HG03457 (cell line): Measurements from ENCODE around the gene CHAF1B.
A peak's percentile ranks its signal among the peaks of the same experiment; 100 is the strongest.

Experiments used
- ATAC-seq: cut with Tn5 transposase; IDR thresholded peaks from one replicate; pipeline ENCODE4 v1.9.1; 2021; ENCODE audit warnings: moderate number of reproducible peaks; ENCODE audit not compliant: unreplicated experiment

CHAF1B gene

GRCh38 chr21:36425286-36425685, 40.1 kb downstream of the CHAF1B start:
- no peak for ATAC-seq

DNA sequence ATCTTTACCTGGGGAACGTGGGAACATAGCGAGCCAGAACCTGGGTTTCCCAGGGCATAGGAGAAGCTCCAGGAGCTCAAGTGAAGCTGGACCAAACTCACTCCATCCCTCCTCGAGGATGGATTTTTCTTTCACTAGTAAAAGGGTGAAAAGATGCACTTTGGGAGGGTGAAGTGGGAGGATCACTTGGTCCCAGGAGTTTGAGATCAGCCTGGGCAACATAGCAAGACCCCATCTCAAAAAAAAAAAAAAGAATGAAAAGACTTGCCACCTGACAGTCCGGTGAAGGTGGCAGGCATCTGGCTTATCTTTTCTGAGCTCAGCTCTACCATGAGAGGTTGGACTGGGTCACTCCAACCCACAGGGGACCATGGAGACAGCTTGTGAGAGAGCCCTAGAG, 42.3 kb downstream of the CHAF1B start:
- no peak for ATAC-seq

- no peak for ATAC-seq
Measured at GRCh38 chr21:36428761-36429432, 43.7 kb downstream of the CHAF1B start.

DNA sequence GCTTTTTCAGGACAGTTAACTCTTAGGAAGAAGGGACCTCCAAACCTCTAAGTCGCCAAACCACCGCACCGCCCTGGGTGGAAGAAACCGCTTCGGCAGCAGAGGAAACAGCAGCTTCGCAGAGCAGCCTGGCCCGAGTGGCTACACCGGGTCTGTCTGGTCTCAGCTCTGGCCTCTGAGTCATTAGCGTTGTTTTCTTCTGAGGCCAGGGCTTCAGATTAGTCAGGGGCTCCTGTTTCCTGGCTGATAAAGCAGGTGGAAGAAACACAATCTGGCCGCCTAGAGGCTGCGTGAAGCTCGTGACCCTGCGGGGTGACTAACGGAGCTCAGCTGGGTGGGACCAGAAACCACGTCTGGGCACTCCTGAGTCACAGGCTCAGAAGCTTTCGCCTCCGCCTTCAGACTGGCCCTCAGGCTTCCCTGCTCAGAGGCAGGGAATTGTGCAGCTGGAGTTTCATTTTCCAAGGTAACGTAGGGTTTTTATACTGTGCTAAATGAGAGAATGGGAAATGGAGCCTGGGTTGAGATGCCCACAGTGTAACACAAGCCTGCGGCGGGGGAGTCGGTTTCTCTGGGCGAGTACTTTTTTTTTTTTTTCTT, 44.9 kb downstream of the CHAF1B start:
- peak; percentile 70 for ATAC-seq

GRCh38 chr21:36430841-36431240, 45.6 kb downstream of the CHAF1B start:
- ATAC-seq, result no peak

DNA sequence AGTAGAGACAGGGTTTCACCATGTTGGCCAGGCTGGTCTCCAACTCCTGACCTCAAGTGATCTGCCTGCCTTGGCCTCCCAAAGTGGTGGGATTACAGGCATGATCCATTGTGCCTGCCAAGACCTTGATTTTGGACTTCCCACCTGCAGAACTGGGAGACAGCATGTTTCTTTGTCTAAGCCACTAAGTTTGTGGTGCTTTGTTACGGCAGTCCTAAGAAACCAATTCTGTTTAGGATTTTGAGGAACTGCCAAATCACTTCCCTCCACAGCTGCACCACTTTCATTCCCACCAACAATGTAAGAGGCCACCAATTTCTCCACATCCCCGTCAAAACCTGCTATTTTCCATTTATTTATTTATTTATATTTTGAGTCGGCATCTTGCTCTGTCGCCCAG, 46.1 kb downstream of the CHAF1B start:
- ATAC-seq, result no peak

GRCh38 chr21:36433059-36433709, 48.0 kb downstream of the CHAF1B start:
- no peak for ATAC-seq

- ATAC-seq, result no peak
Measured at GRCh38 chr21:36434144-36434543, 49.0 kb downstream of the CHAF1B start.

DNA sequence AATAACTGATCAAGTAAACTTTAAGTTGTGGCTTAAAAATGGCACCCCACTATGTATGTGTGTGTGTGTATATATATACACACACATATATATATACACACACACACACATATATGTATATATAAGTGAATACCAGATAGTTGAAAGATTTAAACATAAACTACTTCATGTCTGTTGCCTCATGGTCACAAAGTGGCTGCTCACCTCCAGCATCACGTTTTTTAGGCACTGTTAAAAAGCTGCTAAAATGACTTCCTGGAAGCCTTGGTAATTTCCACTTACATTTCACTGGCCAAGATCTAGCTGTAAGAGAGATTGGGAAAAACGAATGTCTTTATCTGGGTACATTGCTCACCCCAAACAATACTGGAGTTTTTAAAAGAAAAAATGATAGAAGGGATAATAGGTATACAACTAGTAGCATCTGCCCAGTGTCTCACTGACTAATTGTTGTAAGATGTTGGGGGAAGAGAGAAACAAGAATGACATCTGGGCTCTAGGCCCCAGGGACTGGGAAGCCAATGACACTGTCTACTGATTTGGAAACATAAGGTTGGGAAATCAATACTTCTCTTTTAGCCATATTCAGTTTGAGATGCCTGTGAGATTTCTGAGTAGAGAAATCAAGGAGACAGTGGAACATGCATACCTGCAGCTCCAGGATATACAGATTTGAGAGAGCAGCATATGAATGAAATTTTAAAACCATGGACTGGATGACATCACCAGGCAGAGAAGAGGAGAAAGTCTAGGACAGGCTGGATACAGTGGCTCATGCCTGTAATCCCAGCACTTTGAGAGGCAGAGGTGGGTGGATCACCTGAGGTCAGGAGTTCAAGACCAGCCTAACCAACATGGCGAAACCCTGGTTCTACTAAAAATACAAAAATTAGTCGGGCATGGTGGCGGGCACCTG, 51.9 kb downstream of the CHAF1B start:
- no peak for ATAC-seq

DNA sequence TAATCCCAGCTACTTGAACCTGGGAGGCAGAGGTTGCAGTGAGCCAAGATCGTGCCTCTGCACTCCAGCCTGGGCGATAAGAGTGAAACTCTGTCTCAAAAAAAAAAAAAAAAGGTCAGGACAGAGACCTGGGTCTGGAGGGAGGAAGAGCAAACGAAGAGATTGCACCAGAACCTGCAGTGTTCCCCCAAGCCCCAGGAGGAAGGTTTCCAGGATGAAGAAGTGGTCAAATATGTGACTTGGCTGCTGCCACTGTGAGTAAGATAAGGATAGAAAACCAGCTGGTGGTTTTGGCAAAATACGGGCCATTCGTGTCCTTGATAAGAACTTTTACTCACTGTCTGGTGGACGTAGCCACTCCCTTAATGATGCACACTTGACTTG, 52.5 kb downstream of the CHAF1B start:
- no peak for ATAC-seq

DNA sequence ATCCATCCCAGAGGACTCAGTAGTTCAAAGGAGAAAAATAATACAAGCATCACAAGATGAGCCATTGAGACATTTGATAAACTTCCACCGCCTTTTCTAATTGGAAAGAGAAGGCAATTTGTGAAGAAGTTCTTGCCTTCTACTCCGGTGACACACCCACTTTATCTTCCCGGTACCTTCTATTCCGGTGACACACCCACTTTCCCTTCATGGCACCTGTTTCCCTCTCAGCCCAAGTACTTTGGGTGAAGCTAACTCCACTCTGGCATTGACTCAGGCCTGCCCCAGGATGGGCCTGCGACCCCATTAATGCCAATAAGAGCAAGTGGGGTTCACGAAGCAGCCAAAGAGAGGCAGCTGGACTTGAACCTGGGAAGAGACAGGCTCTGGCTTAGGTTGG, 56.5 kb downstream of the CHAF1B start:
- no peak for ATAC-seq

DNA sequence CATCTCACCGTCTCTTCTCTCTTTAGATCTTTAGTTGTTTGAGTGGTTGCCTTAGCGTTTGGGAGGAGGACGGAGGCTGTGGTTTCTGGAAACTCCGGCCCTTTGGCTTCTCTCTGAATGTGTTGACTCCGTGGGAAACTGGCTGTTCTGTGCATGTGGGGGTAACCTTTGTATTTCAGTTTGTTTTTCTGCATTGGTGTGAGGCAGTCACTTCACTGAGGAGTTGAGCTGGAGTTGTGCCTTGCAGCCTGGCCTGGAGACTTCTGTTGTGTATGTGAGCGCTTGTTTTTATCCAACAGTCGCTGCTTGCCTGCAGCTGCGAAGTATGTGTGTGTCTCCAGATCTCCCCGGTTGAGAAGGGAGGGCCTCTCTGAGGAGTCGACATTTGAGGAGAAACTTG, 61.1 kb downstream of the CHAF1B start:
- no peak for ATAC-seq

- ATAC-seq, result no peak
Measured at GRCh38 chr21:36450511-36450910, 65.3 kb downstream of the CHAF1B start.

DNA sequence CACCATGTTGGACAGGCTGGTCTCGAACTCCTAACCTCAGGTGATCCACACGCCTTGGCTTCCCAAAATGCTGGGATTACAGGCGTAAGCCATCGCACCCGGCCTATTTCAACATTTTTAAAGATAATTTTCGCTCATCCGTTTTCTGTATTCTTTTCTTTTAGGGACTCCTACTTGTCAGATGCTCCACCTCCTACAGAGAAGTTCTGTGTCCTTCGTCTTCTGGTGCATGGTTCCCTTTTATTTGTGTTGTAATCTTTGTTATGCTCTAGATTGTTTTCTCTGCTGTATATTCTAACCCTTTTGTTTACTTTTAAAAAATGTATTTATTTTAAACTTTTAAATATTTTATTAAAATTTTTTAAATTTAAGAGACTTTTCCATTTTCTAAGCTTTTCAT, 66.3 kb downstream of the CHAF1B start:
- ATAC-seq, result no peak

- no peak for ATAC-seq
Measured at GRCh38 chr21:36452281-36452825, 67.2 kb downstream of the CHAF1B start.

DNA sequence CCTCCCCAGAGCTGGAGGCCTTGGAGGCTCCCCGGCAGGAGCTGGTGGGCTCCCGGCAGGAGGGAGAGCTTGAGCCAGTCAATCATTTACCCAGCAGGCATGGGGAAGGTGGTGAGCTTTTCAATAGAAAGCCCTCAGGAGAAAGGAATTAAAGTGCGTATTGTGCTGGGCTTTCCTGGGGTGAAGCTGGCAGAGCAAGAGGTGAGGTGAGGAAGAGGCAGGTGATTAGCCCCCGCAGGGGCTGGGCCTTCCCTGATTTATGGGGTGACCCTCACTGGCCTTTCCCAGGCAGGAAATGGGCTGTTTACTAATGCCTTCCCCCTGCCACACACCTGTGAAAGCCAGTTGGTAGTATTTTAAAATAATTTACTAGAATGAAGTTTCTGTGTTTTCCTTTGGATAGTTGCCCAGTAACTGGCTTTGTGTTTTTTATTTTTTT, 68.9 kb downstream of the CHAF1B start:
- no peak for ATAC-seq

DNA sequence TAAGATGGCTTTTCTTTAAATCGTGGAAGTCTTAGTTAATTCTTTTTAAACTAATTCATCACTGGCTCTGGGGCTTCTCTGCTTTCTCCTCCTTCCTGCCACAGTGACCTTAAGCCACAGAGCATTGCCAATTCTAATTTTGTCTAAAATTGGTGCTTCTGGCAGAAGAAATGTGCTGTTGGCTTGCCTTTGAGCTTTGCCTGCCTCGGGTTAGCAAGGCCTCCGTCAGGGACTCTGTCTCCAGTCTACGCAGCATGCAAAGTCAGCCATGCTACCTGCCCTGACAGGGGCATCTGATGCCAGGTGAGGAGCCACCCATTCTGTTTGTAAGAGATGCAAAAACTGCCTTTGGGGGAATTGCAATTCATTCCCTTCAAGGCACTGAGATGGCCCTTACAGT, 69.5 kb downstream of the CHAF1B start:
- no peak for ATAC-seq

GRCh38 chr21:36456729-36457414, 71.7 kb downstream of the CHAF1B start:
- ATAC-seq, result no peak

- no peak for ATAC-seq
Measured at GRCh38 chr21:36459098-36459497, 73.9 kb downstream of the CHAF1B start.

DNA sequence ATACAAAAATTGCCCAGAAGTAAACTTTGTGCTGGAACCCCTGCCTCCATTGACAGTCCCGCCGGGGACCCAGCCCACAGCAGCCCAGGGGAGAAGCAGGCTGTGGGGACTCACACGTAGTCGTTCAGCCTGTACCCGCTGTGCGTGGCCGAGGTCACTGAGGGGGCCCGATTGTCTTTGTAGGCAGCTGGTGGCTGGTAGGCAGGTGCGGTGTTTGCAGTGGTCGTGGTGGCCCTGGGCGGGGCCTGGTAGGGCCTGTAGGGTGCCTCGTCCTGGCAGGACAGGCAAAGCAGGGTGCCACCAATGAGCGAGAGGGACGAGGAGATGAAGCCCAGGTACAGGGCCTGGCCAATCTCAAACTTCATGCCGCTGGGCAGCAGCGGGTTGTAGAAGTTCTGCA, 75.7 kb downstream of the CHAF1B start:
- ATAC-seq, result no peak
